ENCODE measurements around the gene CAMK2N1. TPM values are rescaled to one million over a fixed set of nuclear protein-coding genes. Genes with fewer than 3 reads are reported as not detected.

The CAMK2N1 gene
- polyA plus RNA-seq, 1 donor from 2014 or later, result 67.1 TPM

GRCh38 chr1:20500716-20501115 is 14.7 kb upstream of the CAMK2N1 start:
- H4K20me1 ChIP-seq (ENCODE audit: insufficient read depth), result no peaks in the 10 kb centered on the region
- peaks cover 17% of the 10 kb centered on the region for H3K79me2 ChIP-seq (replicated peaks; ENCODE audit: insufficient read depth, low read length)
- no peak overlapping the region for H3K4me2 ChIP-seq (ENCODE audit: low read length)
- H3K27me3 ChIP-seq (ENCODE audit: insufficient read depth, low read depth, low read length), result no peaks in the 10 kb centered on the region
- H3K9ac ChIP-seq (ENCODE audit: low read length), result no peak overlapping the region
- H3K9me3 ChIP-seq (ENCODE audit: low read length), result no peaks in the 10 kb centered on the region
- H3K36me3 ChIP-seq (ENCODE audit: insufficient read depth, low read length), result peaks cover 5% of the 10 kb centered on the region
- no peak overlapping the region for H2AFZ ChIP-seq (ENCODE audit: low read depth, low read length)
- no peak overlapping the region for H3K4me3 ChIP-seq (ENCODE audit: low read length)
- no peak overlapping the region for H3K27ac ChIP-seq (ENCODE audit: low read length)
- no peaks in the 10 kb centered on the region for H3K9me2 ChIP-seq (ENCODE audit: insufficient read depth, low read length)
- TF ChIP-seq CTCF (IDR thresholded peaks at IDR 0.05; ENCODE audit: poor library complexity, severe bottlenecking) (no peak), REST (IDR thresholded peaks at IDR 0.05; ENCODE audit: borderline replicate concordance) (no peak), SMC3 (conservative IDR thresholded peaks at IDR 0.05; ENCODE audit: poor library complexity) (no peak), EZH2 (IDR thresholded peaks at IDR 0.05; ENCODE audit: borderline replicate concordance, insufficient read depth, low read length, poor library complexity, severe bottlenecking) (no peak), TAF1 (IDR thresholded peaks at IDR 0.05; ENCODE audit: low read depth) (no peak), MXI1 (conservative IDR thresholded peaks at IDR 0.05; ENCODE audit: poor library complexity, severe bottlenecking) (no peak), RAD21 (conservative IDR thresholded peaks at IDR 0.05) (no peak), POLR2AphosphoS5 (IDR thresholded peaks at IDR 0.05) (no peak), EP300 (conservative IDR thresholded peaks at IDR 0.05; ENCODE audit: poor library complexity, severe bottlenecking) (no peak)
- no peaks in the 10 kb centered on the region for H3F3A ChIP-seq (ENCODE audit: insufficient read depth, low read length, poor library complexity, severe bottlenecking)

- H3K4me3 ChIP-seq (ENCODE audit: low read length), result no peak overlapping the region
- no peak for TF ChIP-seq REST (IDR thresholded peaks at IDR 0.05; ENCODE audit: borderline replicate concordance)
- TF ChIP-seq CTCF (IDR thresholded peaks at IDR 0.05; ENCODE audit: poor library complexity, severe bottlenecking), result no peak
- no peak for TF ChIP-seq TAF1 (IDR thresholded peaks at IDR 0.05; ENCODE audit: low read depth)
- TF ChIP-seq SMC3 (conservative IDR thresholded peaks at IDR 0.05; ENCODE audit: poor library complexity), result no peak
- no peak for TF ChIP-seq MXI1 (conservative IDR thresholded peaks at IDR 0.05; ENCODE audit: poor library complexity, severe bottlenecking)
- TF ChIP-seq EZH2 (IDR thresholded peaks at IDR 0.05; ENCODE audit: borderline replicate concordance, insufficient read depth, low read length, poor library complexity, severe bottlenecking), result no peak
- TF ChIP-seq EP300 (conservative IDR thresholded peaks at IDR 0.05; ENCODE audit: poor library complexity, severe bottlenecking), result no peak
- TF ChIP-seq RAD21 (conservative IDR thresholded peaks at IDR 0.05), result no peak
- no peak for TF ChIP-seq POLR2AphosphoS5 (IDR thresholded peaks at IDR 0.05)
- no peak overlapping the region for H3K9ac ChIP-seq (ENCODE audit: low read length)
- no peaks in the 10 kb centered on the region for H3K27me3 ChIP-seq (ENCODE audit: insufficient read depth, low read depth, low read length)
- no peak overlapping the region for H2AFZ ChIP-seq (ENCODE audit: low read depth, low read length)
- H3K9me2 ChIP-seq (ENCODE audit: insufficient read depth, low read length), result no peaks in the 10 kb centered on the region
- no peaks in the 10 kb centered on the region for H3K9me3 ChIP-seq (ENCODE audit: low read length)
- H4K20me1 ChIP-seq (ENCODE audit: insufficient read depth), result no peaks in the 10 kb centered on the region
- no peak overlapping the region for H3K4me2 ChIP-seq (ENCODE audit: low read length)
- H3K79me2 ChIP-seq (replicated peaks; ENCODE audit: insufficient read depth, low read length), result peaks cover 7% of the 10 kb centered on the region
- H3K27ac ChIP-seq (ENCODE audit: low read length), result no peak overlapping the region
- H3K36me3 ChIP-seq (ENCODE audit: insufficient read depth, low read length), result peaks cover 5% of the 10 kb centered on the region
- H3F3A ChIP-seq (ENCODE audit: insufficient read depth, low read length, poor library complexity, severe bottlenecking), result no peaks in the 10 kb centered on the region
These were observed 13.7 kb upstream of the CAMK2N1 start for GRCh38 chr1:20499718-20500117.
